ENCODE data around the gene NIPAL3.

DNA sequence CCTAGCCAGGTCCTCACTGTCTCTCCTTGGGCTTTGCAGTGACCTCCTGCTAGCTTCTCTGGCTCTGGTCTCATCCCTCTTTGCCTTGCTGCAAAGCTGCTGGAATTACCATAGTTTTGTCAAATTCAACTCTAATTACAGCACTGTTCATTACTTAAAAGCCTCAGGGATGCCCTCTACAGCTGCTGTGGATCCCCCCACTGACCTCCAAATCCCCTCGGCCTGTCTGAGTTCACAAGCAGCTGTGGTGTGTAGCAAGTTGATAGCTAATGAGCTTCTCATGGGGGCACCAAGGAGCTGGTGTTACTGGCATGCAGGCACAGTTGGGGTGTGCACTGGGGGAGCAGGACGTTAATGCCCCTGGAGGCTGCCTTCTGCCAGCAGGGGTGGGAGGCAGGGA is 24.8 kb downstream of the NIPAL3 start:
- TF ChIP-seq, protein P1, sequence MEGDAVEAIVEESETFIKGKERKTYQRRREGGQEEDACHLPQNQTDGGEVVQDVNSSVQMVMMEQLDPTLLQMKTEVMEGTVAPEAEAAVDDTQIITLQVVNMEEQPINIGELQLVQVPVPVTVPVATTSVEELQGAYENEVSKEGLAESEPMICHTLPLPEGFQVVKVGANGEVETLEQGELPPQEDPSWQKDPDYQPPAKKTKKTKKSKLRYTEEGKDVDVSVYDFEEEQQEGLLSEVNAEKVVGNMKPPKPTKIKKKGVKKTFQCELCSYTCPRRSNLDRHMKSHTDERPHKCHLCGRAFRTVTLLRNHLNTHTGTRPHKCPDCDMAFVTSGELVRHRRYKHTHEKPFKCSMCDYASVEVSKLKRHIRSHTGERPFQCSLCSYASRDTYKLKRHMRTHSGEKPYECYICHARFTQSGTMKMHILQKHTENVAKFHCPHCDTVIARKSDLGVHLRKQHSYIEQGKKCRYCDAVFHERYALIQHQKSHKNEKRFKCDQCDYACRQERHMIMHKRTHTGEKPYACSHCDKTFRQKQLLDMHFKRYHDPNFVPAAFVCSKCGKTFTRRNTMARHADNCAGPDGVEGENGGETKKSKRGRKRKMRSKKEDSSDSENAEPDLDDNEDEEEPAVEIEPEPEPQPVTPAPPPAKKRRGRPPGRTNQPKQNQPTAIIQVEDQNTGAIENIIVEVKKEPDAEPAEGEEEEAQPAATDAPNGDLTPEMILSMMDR (conservative IDR thresholded peaks at IDR 0.05; ENCODE audit: low read depth, low read length): no peak
- TF ChIP-seq EZH2 (IDR thresholded peaks at IDR 0.05; ENCODE audit: borderline replicate concordance, low read depth, low read length, poor library complexity, severe bottlenecking): no peak
